SJCRH30 (cell line): Measurements from ENCODE around the gene OSBPL5. TPM values are rescaled to one million over a fixed set of nuclear protein-coding genes. Genes with fewer than 3 reads are reported as not detected.

Experiments used
- DNase-seq, 2 experiments: peaks; one replicate each; pipeline ENCODE4 v3.0.0-alpha.2; 2015 to 2020
- H3K27ac ChIP-seq: fragments of 250-450 bp; sonication (Bioruptor Pico); 2 replicates; pipeline ENCODE4 v1.5.1; 2020; ENCODE audit warnings: mild to moderate bottlenecking, moderate library complexity
- H3K27me3 ChIP-seq: fragments of 250-450 bp; sonication (Bioruptor Pico); 2 replicates; pipeline ENCODE4 v1.5.1; 2020; ENCODE audit warnings: mild to moderate bottlenecking, moderate library complexity
- H3K36me3 ChIP-seq: fragments of 250-450 bp; sonication (Bioruptor Pico); 2 replicates; pipeline ENCODE4 v1.5.1; 2020; ENCODE audit warnings: mild to moderate bottlenecking, moderate library complexity
- H3K4me1 ChIP-seq: fragments of 250-450 bp; sonication (Bioruptor Pico); 2 replicates; pipeline ENCODE4 v1.5.1; 2020; ENCODE audit warnings: mild to moderate bottlenecking, moderate library complexity
- H3K4me3 ChIP-seq: fragments of 250-450 bp; sonication (Bioruptor Pico); 2 replicates; pipeline ENCODE4 v1.5.1; 2020; ENCODE audit warnings: mild to moderate bottlenecking, moderate library complexity
- H3K9me3 ChIP-seq: fragments of 250-450 bp; sonication (Bioruptor Pico); replicated peaks from 2 replicates; pipeline ENCODE4 v1.5.1; 2020; ENCODE audit warnings: mild to moderate bottlenecking, moderate library complexity
- total RNA-seq: library from RNA; depleted of rRNA; stranded (reverse); fragments of >200 nt; shearing (Covaris generic); gene quantifications from 2 replicates; pipeline ENCODE4 v1.2.3, GENCODE V29; 2014; rRNA removed

OSBPL5 gene
- total RNA-seq, 1 experiment from 2014 or later, result 8.4 TPM

DNA sequence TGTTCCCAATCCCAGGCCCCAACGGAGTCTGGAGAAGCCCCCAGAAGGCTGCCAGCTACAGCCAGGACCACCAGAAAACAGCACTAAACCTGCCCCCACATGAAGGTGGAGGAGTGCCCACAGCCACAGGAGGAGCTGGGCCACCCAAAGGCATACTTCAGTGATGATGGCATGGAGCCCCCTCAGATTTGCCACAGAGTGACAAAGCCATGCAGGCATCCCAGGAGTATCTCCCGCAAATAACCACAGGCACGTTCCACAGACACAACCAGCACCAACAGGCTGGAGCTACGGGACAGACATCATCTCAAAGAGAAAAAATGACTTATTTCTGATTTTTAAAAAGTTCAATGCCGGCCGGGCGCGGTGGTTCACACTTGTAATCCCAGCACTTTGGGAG is 118.5 kb downstream of the OSBPL5 start:
- Histone ChIP-seq H3K36me3 (peaks cover 7% of the 10 kb centered on the region), H3K27me3 (no peaks in the 10 kb centered on the region), H3K4me3 (no peak overlapping the region), H3K27ac (no peak overlapping the region), H3K4me1 (peaks cover 22% of the 10 kb centered on the region), H3K9me3 (no peaks in the 10 kb centered on the region)
- no peak for DNase-seq

GRCh38 chr11:3046190-3046589 is 118.9 kb downstream of the OSBPL5 start:
- H3K4me3 ChIP-seq, result no peak overlapping the region
- peaks cover 22% of the 10 kb centered on the region for H3K4me1 ChIP-seq
- DNase-seq, result no peak
- no peaks in the 10 kb centered on the region for H3K27me3 ChIP-seq
- H3K27ac ChIP-seq, result no peak overlapping the region
- no peaks in the 10 kb centered on the region for H3K9me3 ChIP-seq
- peaks cover 7% of the 10 kb centered on the region for H3K36me3 ChIP-seq

- H3K27ac ChIP-seq, result no peak overlapping the region
- H3K9me3 ChIP-seq, result no peaks in the 10 kb centered on the region
- DNase-seq, result no peak
- peaks cover 11% of the 10 kb centered on the region; the same call in 1 of the 2 replicates for H3K4me1 ChIP-seq
- H3K4me3 ChIP-seq, result no peak overlapping the region
- H3K27me3 ChIP-seq, result no peaks in the 10 kb centered on the region
- peaks cover 7% of the 10 kb centered on the region for H3K36me3 ChIP-seq
Observed at GRCh38 chr11:3044915-3045314, 120.2 kb downstream of the OSBPL5 start.

DNA sequence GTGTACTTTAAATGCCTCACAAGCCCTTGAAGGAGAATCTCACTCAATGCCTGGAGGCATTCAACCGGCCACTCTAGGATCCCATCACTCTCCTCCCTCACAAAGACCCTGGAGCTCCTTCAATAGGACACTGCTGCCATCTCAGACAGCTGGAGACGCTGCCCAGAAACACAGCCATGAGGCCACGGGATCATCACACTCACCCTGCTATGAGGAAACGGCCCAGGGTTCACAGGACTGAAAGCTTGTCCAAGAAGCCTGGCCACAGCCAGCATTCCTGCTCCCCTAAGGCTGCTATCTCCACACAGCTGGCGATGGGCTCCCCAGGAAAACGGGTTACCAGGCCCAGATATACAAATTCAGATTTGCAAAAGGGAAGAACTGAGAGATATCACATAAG is 121.1 kb downstream of the OSBPL5 start:
- H3K4me1 ChIP-seq, result peaks cover 4% of the 10 kb centered on the region; the same call in 1 of the 2 replicates
- H3K9me3 ChIP-seq, result no peaks in the 10 kb centered on the region
- H3K4me3 ChIP-seq, result no peak overlapping the region
- peaks cover 7% of the 10 kb centered on the region for H3K36me3 ChIP-seq
- H3K27ac ChIP-seq, result no peak overlapping the region
- H3K27me3 ChIP-seq, result no peaks in the 10 kb centered on the region
- DNase-seq, result no peak

DNA sequence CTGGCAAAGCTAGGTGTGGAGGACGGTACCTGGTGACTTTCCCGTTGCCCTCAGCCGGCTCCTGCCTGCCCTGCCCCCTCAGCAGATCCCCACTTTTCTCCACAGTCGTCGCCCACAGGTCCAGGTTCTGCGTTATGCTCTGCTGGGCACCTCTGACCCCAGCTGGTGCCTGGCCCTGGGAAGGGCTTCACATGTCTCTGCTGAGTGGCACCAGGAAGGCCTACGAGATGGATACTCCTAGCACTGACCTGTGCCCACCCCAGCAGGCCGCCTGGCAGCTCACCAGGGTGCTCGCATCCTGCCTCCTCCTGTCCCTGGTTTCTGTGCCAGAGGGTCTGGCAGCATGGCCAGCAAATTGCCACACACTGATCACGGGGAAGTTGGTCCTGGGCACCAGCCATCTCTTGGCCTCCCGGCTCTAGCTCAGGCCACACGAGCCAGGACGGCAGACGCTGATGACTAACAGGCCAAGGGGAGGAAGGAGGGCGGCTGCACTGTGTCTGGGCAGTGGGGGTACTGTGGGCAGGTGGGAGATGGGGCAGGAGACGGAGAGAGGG is 121.7 kb downstream of the OSBPL5 start:
- Histone ChIP-seq H3K9me3 (no peaks in the 10 kb centered on the region), H3K27me3 (no peaks in the 10 kb centered on the region), H3K27ac (no peak overlapping the region), H3K36me3 (peaks cover 11% of the 10 kb centered on the region), H3K4me3 (no peak overlapping the region), H3K4me1 (no peaks in the 10 kb centered on the region)
- DNase-seq, result no peak

GRCh38 chr11:3042496-3043314 is 122.4 kb downstream of the OSBPL5 start:
- Histone ChIP-seq H3K4me3 (no peak overlapping the region), H3K27ac (no peak overlapping the region), H3K9me3 (no peaks in the 10 kb centered on the region), H3K27me3 (no peaks in the 10 kb centered on the region), H3K4me1 (no peaks in the 10 kb centered on the region), H3K36me3 (peaks cover 14% of the 10 kb centered on the region)
- DNase-seq, result no peak

GRCh38 chr11:3041699-3042441 is 123.2 kb downstream of the OSBPL5 start:
- Histone ChIP-seq H3K27ac (no peak overlapping the region), H3K36me3 (peaks cover 14% of the 10 kb centered on the region), H3K4me1 (no peaks in the 10 kb centered on the region), H3K9me3 (no peaks in the 10 kb centered on the region), H3K27me3 (no peaks in the 10 kb centered on the region), H3K4me3 (no peak overlapping the region)
- no peak for DNase-seq

GRCh38 chr11:3040881-3041280 is 124.2 kb downstream of the OSBPL5 start:
- no peaks in the 10 kb centered on the region for H3K4me1 ChIP-seq
- peaks cover 22% of the 10 kb centered on the region for H3K36me3 ChIP-seq
- no peaks in the 10 kb centered on the region for H3K27me3 ChIP-seq
- H3K27ac ChIP-seq, result no peak overlapping the region
- no peak overlapping the region for H3K4me3 ChIP-seq
- H3K9me3 ChIP-seq, result no peaks in the 10 kb centered on the region
- DNase-seq, result no peak

DNA sequence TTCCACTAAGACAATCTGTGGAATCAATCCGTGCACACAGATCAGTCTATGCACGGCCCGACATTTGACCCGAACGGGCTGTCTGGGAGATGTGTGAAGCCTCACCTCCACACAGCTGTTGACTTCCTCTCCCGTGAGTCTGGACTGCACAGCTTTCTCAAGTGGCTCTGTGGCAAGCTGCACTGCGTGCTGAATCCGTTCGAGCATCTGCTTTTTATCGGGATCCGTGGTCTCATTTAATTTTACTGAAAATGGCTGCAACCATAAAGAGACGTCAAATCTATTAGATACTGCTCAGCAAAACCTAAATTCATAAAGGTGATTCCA is 127.2 kb downstream of the OSBPL5 start:
- Histone ChIP-seq H3K9me3 (no peaks in the 10 kb centered on the region), H3K4me1 (no peaks in the 10 kb centered on the region), H3K27ac (no peak overlapping the region), H3K4me3 (no peak overlapping the region), H3K27me3 (no peaks in the 10 kb centered on the region), H3K36me3 (peaks cover 22% of the 10 kb centered on the region)
- no peak for DNase-seq

Other genes starting within 250 kb of the OSBPL5 start
- not detected in 2 replicates for gene PHLDA2, start 235.9 kb downstream of the OSBPL5 start, total RNA-seq
- 135 and 168 TPM in 2 replicates for gene NAP1L4, start 173.0 kb downstream of the OSBPL5 start, total RNA-seq
- gene CARS1, start 107.9 kb downstream of the OSBPL5 start, total RNA-seq, result 25.0 and 32.0 TPM in 2 replicates
- gene MRGPRG, start 53.5 kb upstream of the OSBPL5 start, total RNA-seq, result not detected in 2 replicates
- gene MRGPRE, start 67.1 kb upstream of the OSBPL5 start, total RNA-seq, result not detected in 2 replicates
- gene ZNF195, start 213.8 kb upstream of the OSBPL5 start, total RNA-seq, result 35.8 and 44.8 TPM in 2 replicates